Measurements from ENCODE around the gene ANO4.
"Not testable (repeated sequence)": the region's sequence is repeated elsewhere in the genome, so short reads cannot be mapped to it uniquely, and the experiment has no call there.

Gene ANO4

DNA sequence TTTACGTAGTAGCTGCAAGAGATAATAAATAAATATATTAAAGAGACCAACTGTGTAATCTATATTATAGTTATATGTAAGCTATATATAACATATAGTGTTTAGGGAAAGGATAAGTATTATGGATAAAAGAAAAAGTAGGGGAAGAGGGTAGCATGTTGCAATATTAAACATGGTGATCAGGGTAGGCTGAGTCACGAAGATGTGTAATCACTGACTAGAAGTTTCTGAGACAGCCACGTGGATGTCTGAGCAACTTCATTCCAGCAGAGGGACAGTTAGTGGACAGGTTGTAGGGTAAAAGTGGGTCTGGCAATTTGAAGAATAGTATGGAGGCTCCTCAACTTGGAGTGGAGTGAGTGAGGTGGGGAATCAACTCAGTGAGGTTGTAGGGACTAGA lies 109.7 kb downstream of the ANO4 start:
- Histone ChIP-seq H3K27ac (no peak overlapping the region), H3K4me1 (no peaks in the 10 kb centered on the region)
- no peak for TF ChIP-seq Cebpa-rat (IDR thresholded peaks at IDR 0.05)

DNA sequence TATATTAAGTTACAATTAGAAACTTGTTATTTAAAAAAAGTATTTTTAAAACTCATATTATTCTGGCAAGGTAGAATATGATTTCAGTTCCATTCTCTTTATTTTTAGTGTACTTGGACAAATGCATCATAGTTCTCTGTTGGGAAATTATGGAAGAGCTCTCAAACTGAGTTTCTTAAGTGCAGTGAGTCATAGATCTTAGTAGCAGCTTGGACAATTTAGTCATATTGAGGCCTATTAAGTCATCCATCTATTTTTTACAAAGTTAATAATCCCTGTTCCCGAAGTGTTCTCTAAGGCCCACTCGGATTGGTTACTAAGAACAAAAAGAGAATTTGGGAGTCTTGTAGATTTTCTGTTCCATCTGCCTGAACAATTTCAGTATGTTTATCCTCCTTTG lies 113.9 kb downstream of the ANO4 start:
- Histone ChIP-seq H3K27ac (no peak overlapping the region), H3K9ac (no peak overlapping the region), H3K4me2 (no peak overlapping the region), H3K4me3 (no peak overlapping the region), H4K20me1 (no peaks in the 10 kb centered on the region), H3K4me1 (no peaks in the 10 kb centered on the region), H3K27me3 (no peaks in the 10 kb centered on the region), H3K9me3 (replicated peaks in 1 of 11) (no peaks in the 10 kb centered on the region), H3K36me3 (no peaks in the 10 kb centered on the region)
- no peak for TF ChIP-seq Cebpa-rat (IDR thresholded peaks at IDR 0.05)

More for the DNA sequence above, 109.7 kb downstream of the ANO4 start:
- no peak overlapping the region for H3K9ac ChIP-seq
- no peak overlapping the region for H3K4me3 ChIP-seq
- no peaks in the 10 kb centered on the region for H3K36me3 ChIP-seq
- no peaks in the 10 kb centered on the region for H4K20me1 ChIP-seq
- H3K9me3 ChIP-seq (replicated peaks in 1 of 11), result no peaks in the 10 kb centered on the region
- no peak overlapping the region for H3K4me2 ChIP-seq
- H3K27me3 ChIP-seq, result no peaks in the 10 kb centered on the region

DNA sequence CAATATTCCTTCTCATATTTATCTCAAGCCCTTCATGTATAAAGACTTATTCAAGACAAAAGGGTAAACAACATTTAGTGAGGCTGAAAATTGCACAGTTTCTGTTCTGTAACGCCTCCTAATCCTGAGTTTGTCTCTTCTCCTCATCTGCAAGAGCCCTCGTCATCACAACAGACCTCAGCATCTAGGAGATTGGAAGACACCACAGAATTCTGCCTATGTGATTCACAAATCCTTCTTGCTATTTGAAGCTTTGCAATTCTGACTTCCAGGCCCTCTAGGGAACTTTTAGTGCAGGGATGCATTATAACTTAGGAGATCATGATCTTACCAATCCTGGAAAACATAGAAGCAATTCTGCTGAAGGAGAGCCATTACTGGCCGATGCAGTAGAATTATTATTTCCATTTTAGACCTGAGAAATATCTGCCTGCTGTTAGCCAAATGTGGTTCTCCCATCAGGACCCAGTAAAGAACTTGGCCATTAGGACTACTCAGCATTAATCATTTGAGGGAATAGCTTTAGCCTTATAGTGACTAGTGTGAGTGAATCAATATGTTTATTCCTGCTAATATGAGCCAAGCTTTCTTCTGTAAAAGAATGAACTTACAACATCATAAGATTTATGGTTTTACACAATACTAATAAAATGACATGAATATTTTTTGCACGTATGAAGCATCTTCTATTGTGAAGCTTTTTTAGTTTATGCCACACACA lies 119.5 kb downstream of the ANO4 start:
- Histone ChIP-seq H3K36me3 (no peaks in the 10 kb centered on the region), H3K27ac (no peak overlapping the region), H3K4me1 (no peaks in the 10 kb centered on the region), H3K4me3 (no peak overlapping the region), H3K9ac (no peak overlapping the region), H4K20me1 (no peaks in the 10 kb centered on the region), H3K27me3 (no peaks in the 10 kb centered on the region), H3K9me3 (replicated peaks in 1 of 11) (no peaks in the 10 kb centered on the region), H3K4me2 (no peak overlapping the region)
- no peak for TF ChIP-seq Cebpa-rat (IDR thresholded peaks at IDR 0.05)

DNA sequence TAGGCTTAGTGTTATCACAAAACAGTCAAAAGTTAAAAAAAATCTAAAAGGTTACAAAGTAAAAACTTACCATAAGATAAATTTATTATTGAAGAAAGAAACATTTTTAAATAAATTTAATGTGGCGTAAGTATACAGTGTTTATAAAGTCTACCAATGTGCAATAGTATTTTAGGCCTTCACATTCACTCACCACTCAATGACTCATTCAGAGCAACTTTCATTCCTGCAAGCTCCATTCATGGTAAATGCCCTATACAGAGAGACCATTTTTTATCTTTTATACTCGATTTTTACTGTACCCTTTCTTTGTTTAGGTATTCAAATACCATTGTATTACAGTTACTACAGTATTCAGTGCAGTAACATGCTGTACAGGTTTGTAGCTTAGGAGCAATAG lies 124.5 kb downstream of the ANO4 start:
- no peaks in the 10 kb centered on the region for H3K4me1 ChIP-seq
- H3K4me3 ChIP-seq, result no peak overlapping the region
- no peak for TF ChIP-seq Cebpa-rat (IDR thresholded peaks at IDR 0.05)
- H3K9ac ChIP-seq, result no peak overlapping the region
- H3K36me3 ChIP-seq, result no peaks in the 10 kb centered on the region
- H3K4me2 ChIP-seq, result no peak overlapping the region
- H3K27ac ChIP-seq, result no peak overlapping the region
- no peaks in the 10 kb centered on the region for H3K27me3 ChIP-seq
- H3K9me3 ChIP-seq (replicated peaks in 1 of 11), result no peaks in the 10 kb centered on the region
- H4K20me1 ChIP-seq, result no peaks in the 10 kb centered on the region

DNA sequence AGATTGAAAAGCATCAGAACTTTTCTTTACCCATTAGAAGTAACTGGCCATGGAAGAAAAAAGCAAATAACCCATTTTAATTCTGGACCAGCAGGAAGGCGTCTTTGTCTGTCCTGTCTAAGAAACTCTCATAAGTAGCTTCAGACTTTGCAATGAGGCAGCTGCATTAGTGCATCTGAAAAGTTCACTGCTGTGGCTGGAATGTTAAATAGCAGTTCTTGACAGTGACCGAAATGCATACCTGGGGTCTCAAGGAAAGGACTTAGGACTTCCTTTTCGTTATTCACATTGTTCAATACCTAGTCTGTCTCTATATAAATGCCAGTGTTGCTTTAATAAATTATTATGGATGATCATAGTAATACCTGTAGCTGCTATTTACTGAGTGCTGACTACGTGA lies 125.9 kb downstream of the ANO4 start:
- Histone ChIP-seq H3K9ac (no peak overlapping the region), H3K36me3 (no peaks in the 10 kb centered on the region), H4K20me1 (no peaks in the 10 kb centered on the region), H3K27me3 (no peaks in the 10 kb centered on the region), H3K4me1 (no peaks in the 10 kb centered on the region), H3K4me3 (no peak overlapping the region), H3K9me3 (replicated peaks in 1 of 11) (no peaks in the 10 kb centered on the region), H3K4me2 (no peak overlapping the region), H3K27ac (no peak overlapping the region)
- TF ChIP-seq Cebpa-rat (IDR thresholded peaks at IDR 0.05), result no peak

DNA sequence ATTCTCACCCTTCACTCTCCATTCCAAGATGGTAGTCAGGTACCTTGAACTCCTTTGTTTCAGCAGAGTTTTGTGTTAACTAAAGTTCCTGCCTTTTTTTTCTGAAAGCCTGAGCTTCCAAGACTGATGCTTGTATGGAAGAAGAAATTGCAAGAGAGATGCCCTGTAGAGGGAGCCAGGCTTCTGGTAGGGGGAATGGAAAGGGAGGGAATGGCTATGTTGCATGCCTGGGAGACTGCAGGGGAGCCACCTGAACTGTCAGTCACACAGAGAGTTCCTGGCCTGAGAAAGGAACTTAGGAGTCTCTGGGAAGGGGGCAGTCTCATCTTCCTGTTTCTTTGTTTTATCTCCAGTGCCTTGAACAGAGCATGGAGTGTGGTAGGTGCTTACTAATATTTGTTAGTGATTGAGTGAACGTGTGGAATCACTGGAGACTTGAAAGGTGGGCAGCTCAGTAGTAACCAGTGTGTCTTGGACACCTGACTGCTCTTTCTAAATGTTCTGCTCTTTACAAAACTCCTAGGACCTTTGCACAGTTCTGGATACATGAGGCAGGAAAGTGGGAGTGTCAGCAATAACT lies 132.2 kb downstream of the ANO4 start:
- no peaks in the 10 kb centered on the region for H3K4me1 ChIP-seq
- no peak overlapping the region for H3K9ac ChIP-seq
- H3K4me3 ChIP-seq, result no peak overlapping the region
- no peaks in the 10 kb centered on the region for H4K20me1 ChIP-seq
- no peaks in the 10 kb centered on the region for H3K36me3 ChIP-seq
- H3K4me2 ChIP-seq, result no peak overlapping the region
- H3K9me3 ChIP-seq (replicated peaks in 1 of 11), result no peaks in the 10 kb centered on the region
- TF ChIP-seq Cebpa-rat (IDR thresholded peaks at IDR 0.05), result no peak
- no peak overlapping the region for H3K27ac ChIP-seq
- no peaks in the 10 kb centered on the region for H3K27me3 ChIP-seq

DNA sequence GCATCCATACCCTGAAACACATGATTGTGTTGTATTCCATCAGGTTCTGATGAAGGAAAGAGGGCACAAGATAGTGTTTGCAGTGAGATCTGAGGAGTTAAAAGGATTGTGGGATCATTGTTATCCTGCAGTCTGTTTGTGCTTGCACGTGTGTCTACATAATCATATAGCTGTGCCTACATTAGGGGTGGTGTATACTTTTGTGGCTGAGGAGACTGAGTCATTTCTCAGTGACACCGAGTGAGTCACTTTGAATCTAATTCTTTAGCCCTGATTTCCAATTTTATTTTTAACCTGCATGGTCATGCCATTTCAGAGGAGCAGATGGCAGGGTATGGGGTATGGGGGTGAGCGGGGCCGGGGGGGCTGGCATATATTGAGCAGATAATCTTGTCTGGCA lies 133.2 kb downstream of the ANO4 start:
- no peak overlapping the region for H3K27ac ChIP-seq
- H3K27me3 ChIP-seq, result no peaks in the 10 kb centered on the region
- H3K4me2 ChIP-seq, result no peak overlapping the region
- no peaks in the 10 kb centered on the region for H3K4me1 ChIP-seq
- no peaks in the 10 kb centered on the region for H3K9me3 ChIP-seq (replicated peaks in 1 of 11)
- no peak overlapping the region for H3K9ac ChIP-seq
- no peak overlapping the region for H3K4me3 ChIP-seq
- no peaks in the 10 kb centered on the region for H4K20me1 ChIP-seq
- no peak for TF ChIP-seq Cebpa-rat (IDR thresholded peaks at IDR 0.05)
- no peaks in the 10 kb centered on the region for H3K36me3 ChIP-seq

DNA sequence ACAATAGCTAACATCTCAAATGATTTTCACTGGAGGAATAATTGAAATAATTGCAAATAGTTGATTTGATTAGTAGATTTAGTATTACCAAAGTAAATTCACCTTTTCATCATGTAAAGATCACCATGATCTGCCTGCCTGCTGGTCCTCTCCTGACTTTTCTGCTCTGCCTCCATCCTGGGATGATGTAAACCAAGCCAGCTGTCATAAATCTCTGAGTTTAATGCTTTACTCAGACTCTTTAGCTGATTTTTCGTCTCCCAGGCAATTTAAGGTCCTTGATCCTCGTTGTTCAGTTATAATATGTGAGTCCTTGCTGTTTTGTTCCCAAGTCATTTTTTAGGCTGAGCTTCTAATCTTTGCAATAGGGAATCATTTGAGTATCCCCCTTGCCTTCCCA lies 138.0 kb downstream of the ANO4 start:
- Histone ChIP-seq H3K27ac (no peak overlapping the region), H3K4me3 (no peak overlapping the region), H3K4me2 (no peak overlapping the region), H3K9me3 (replicated peaks in 1 of 11) (no peaks in the 10 kb centered on the region), H3K27me3 (no peaks in the 10 kb centered on the region), H3K4me1 (no peaks in the 10 kb centered on the region), H4K20me1 (no peaks in the 10 kb centered on the region), H3K9ac (no peak overlapping the region), H3K36me3 (no peaks in the 10 kb centered on the region)
- no peak for TF ChIP-seq Cebpa-rat (IDR thresholded peaks at IDR 0.05)

DNA sequence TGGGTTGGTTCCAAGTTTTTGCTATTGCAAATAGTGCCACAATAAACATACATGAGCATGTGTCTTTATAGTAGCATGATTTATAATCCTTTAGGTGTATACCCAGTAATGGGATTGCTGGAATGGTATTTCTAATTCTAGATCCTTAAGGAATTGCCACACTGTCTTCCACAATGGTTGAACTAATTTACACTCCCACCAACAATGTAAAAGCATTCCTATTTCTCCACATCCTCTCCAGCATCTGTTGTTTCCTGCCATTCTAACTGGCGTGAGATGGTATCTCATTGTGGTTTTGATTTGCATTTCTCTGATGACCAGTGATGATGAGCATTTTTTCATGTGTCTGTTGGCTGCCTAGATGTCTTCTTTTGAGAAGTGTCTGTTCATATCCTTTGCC lies 139.0 kb downstream of the ANO4 start:
- not testable (repeated sequence) for H3K4me1 ChIP-seq; H3K4me2 ChIP-seq; H3K9me3 ChIP-seq (replicated peaks in 1 of 11); H3K27me3 ChIP-seq; H3K27ac ChIP-seq; H3K9ac ChIP-seq; H3K4me3 ChIP-seq; H3K36me3 ChIP-seq; H4K20me1 ChIP-seq

DNA sequence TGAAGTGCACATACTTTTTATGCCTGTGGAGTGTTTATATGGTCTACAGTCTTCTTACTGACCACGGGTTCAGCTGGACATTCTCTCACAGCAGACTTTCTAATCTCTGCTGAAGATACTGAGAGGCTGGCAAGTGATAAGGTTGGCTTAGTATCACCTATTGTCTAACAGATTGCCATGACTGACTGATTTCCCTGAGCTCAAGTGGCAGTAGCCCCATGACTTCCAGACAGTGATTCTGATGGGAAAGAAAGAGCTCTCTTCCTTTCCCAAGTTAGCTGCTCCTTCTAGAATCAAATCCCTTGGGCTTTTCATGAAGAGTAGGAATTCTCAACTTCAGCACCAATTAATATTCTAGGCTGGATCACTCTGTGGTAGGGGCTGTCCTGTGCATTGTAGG lies 141.4 kb downstream of the ANO4 start:
- no peak overlapping the region for H3K4me2 ChIP-seq
- no peaks in the 10 kb centered on the region for H3K9me3 ChIP-seq (replicated peaks in 1 of 11)
- H4K20me1 ChIP-seq, result no peaks in the 10 kb centered on the region
- H3K9ac ChIP-seq, result no peak overlapping the region
- H3K4me1 ChIP-seq, result no peaks in the 10 kb centered on the region
- no peak for TF ChIP-seq Cebpa-rat (IDR thresholded peaks at IDR 0.05)
- no peak overlapping the region for H3K27ac ChIP-seq
- no peaks in the 10 kb centered on the region for H3K36me3 ChIP-seq
- H3K4me3 ChIP-seq, result no peak overlapping the region
- no peaks in the 10 kb centered on the region for H3K27me3 ChIP-seq
